HG02763 (cell line): Measurements from ENCODE around the gene HNRNPC.
"Not testable (repeated sequence)": the region's sequence is repeated elsewhere in the genome, so short reads cannot be mapped to it uniquely, and the experiment has no call there.

Experiments
- ATAC-seq: cut with Tn5 transposase; IDR thresholded peaks from one replicate; pipeline ENCODE4 v1.9.1; 2021; ENCODE audit warnings: mild to moderate bottlenecking, moderate library complexity; ENCODE audit not compliant: unreplicated experiment

Gene HNRNPC

GRCh38 chr14:21269252-21270046 is at the start of gene HNRNPC:
Gene HNRNPC, minus strand, starts transcription at chr14:21269442. Its CDS starts 35,249 bp downstream, at chr14:21234193.
- ATAC-seq, result peak; percentile 91

GRCh38 chr14:21317398-21317797 is 48.2 kb upstream of the HNRNPC start:
- ATAC-seq, result no peak

- ATAC-seq, result no peak
These were observed 44.3 kb upstream of the HNRNPC start for GRCh38 chr14:21313512-21313911.

GRCh38 chr14:21311614-21312013 is 42.4 kb upstream of the HNRNPC start:
- ATAC-seq, result no peak

GRCh38 chr14:21309956-21310355 is 40.7 kb upstream of the HNRNPC start:
- no peak for ATAC-seq

- ATAC-seq, result no peak
These were observed 40.0 kb upstream of the HNRNPC start for GRCh38 chr14:21309238-21309636.

GRCh38 chr14:21308479-21309237 is 39.4 kb upstream of the HNRNPC start:
- ATAC-seq, result peak; percentile 83

- no peak for ATAC-seq
These were observed 38.9 kb upstream of the HNRNPC start for GRCh38 chr14:21308132-21308478.

GRCh38 chr14:21307637-21308036 is 38.4 kb upstream of the HNRNPC start:
- no peak for ATAC-seq

- not testable (repeated sequence) for ATAC-seq
These were observed 33.5 kb upstream of the HNRNPC start for GRCh38 chr14:21302836-21303140.

GRCh38 chr14:21302013-21302835 is 33.0 kb upstream of the HNRNPC start:
- no peak for ATAC-seq

GRCh38 chr14:21300892-21301291 is 31.6 kb upstream of the HNRNPC start:
- no peak for ATAC-seq

- no peak for ATAC-seq
These were observed 30.4 kb upstream of the HNRNPC start for GRCh38 chr14:21299562-21300130.

GRCh38 chr14:21298358-21298757 is 29.1 kb upstream of the HNRNPC start:
- ATAC-seq, result no peak

GRCh38 chr14:21294026-21294425 is 24.8 kb upstream of the HNRNPC start:
- ATAC-seq, result not testable (repeated sequence)

GRCh38 chr14:21287168-21287567 is 17.9 kb upstream of the HNRNPC start:
- no peak for ATAC-seq

- not testable (repeated sequence) for ATAC-seq
These were observed 17.3 kb upstream of the HNRNPC start for GRCh38 chr14:21286516-21286915.

- not testable (repeated sequence) for ATAC-seq
These were observed 12.7 kb upstream of the HNRNPC start for GRCh38 chr14:21281917-21282316.

GRCh38 chr14:21279783-21280182 is 10.5 kb upstream of the HNRNPC start, which contains the start of gene RPGRIP1:
Gene RPGRIP1, plus strand, starts transcription at chr14:21280083. Its CDS starts 7,894 bp downstream, at chr14:21287977.
- no peak for ATAC-seq

GRCh38 chr14:21278632-21279031 is 9.4 kb upstream of the HNRNPC start:
- no peak for ATAC-seq

GRCh38 chr14:21275261-21275858 is 6.1 kb upstream of the HNRNPC start:
- ATAC-seq, result no peak
